ENCODE measurements around the gene SEL1L.
"Not testable (repeated sequence)": the region's sequence is repeated elsewhere in the genome, so short reads cannot be mapped to it uniquely, and the experiment has no call there.

The SEL1L gene

DNA sequence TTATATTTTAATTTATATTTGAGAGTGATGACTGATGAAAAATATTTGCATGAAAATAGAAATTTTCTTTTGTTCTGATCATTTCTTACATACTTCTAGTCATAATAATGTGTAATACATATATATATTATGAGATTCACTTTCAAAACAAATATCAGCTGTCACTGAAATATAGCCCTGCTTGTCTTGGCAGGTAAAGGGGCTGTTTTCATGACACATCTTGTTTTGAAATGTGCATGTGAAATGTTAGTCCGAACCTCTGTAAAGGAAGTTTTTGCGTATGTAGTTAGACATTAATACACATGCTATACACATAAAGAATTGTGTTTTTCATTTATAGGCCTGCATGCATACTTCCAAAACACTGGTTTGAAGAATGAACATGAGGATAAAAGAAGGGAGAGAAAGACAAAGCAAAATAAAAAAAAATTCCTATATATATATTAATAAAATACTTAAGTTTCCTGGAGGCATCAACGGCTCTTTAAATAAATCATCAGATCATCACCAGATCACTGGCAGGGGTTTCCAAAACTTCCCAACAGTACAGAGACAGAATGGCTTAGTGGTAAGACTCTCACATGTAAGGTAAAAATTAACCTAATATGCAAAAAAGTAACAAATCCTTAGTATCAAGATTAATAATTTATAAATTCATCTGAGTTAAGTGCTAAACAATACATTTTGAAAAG lies 60.1 kb downstream of the SEL1L start:
- no peak for DNase-seq (ENCODE audit: low read depth)

DNA sequence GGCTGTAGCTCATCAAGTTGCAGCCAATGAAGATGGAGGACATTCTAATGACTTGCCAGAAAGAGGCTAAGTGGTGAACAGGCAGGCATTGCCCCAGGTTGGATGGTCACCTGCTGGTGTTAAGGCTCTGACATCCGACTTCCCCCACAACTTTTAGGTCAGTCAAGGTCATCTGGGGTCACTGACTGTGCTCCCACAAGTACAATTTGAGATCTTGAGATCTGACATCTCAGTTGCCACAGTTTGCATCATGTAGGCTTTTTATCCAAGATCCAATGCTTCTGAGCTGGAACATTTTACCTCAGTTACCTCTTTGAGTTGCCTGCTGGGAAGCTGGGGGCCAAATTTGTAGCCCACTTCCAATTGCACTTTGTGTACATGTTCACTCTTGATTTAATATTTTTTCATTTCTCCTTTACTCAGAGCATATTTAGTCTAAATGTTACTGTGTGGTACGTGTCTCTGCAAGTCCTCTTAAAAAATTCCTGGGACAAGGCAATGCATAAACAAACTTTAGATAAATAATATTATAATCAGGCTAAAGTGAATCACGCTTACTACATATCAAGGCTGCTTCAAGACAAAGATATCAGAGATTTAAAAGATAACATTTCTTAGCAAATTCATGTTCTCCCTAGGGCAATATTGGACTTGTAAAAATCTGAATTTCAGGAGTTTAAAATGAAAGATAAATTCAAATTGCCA lies 61.4 kb downstream of the SEL1L start:
- DNase-seq (ENCODE audit: low read depth), result no peak

DNA sequence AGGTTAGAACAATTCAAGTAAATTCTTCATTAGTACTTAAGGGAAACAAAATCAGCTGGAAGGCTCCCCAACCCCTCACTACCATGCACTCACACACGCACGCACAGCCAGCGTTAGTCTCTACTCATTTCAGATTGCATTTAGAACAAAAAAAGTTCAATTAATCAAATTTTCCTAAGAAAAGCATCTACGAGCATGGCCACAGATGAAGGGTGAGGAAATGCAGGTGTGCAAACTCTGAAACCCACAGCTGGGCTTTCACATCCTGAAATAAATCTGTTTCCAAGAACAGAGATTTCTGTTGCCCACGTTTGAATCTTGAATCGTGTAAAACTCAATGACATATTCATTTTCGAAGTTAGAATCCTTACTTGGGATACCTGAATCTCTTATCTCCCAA lies 62.6 kb downstream of the SEL1L start:
- DNase-seq (ENCODE audit: low read depth), result no peak

GRCh38 chr14:81470557-81470826 lies 63.2 kb downstream of the SEL1L start:
- not testable (repeated sequence) for DNase-seq (ENCODE audit: low read depth)

GRCh38 chr14:81466854-81467253 lies 66.8 kb downstream of the SEL1L start:
- DNase-seq (ENCODE audit: low read depth), result no peak

- DNase-seq (ENCODE audit: low read depth), result no peak
These were observed 68.0 kb downstream of the SEL1L start for GRCh38 chr14:81465507-81466228.

GRCh38 chr14:81465003-81465392 lies 68.7 kb downstream of the SEL1L start:
- DNase-seq (ENCODE audit: low read depth), result not testable (repeated sequence)

DNA sequence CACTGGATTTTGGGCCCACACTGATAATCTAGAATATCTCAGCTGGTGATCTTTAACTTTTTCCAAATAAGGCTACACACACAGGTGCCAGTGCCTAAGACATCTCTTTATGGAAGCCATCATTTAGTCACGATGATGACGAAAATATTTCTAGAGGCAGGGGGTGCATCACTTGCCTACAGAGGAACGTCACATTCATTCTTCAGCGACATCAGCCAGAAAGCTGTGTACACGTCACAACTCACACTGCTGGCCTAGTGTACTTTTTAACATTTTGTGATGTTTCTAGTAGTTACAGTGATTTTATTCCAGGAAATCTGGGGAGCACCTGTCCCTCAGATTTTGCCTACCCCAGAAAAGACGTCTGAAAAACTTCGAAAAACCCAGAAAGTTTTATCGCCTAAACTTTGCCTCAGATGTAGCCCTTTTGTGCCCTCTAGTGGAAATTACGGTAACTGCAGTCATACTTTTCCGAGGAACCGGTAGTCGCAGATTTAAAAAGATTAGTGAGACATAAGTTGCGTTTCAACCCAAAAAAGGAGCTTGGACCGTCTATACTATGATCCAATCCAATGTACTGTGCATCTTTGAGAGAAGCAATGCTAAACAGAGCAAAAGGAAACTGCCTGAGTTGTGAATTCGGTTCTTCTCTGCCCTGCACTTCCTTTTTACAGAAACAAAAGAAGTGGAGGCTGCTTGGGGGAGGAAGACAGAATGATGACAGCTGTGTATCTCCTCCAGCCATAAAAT lies 69.2 kb downstream of the SEL1L start:
- DNase-seq (ENCODE audit: low read depth), result peak; percentile 22

DNA sequence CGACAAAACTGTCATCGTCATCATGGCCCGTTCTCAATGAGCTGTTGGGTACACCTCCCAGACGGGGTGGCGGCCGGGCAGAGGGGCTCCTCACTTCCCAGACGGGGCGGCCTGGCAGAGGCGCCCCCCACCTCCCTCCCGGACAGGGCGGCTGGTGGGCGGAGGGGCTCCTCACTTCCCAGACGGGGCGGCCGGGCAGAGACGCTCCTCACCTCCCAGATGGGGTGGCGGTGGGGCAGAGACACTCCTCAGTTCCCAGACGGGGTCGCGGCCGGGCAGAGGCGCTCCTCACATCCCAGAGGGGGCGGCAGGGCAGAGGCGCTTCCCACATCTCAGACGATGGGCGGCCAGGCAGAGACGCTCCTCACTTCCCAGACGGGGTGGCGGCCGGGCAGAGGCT lies 71.3 kb downstream of the SEL1L start:
- not testable (repeated sequence) for DNase-seq (ENCODE audit: low read depth)

DNA sequence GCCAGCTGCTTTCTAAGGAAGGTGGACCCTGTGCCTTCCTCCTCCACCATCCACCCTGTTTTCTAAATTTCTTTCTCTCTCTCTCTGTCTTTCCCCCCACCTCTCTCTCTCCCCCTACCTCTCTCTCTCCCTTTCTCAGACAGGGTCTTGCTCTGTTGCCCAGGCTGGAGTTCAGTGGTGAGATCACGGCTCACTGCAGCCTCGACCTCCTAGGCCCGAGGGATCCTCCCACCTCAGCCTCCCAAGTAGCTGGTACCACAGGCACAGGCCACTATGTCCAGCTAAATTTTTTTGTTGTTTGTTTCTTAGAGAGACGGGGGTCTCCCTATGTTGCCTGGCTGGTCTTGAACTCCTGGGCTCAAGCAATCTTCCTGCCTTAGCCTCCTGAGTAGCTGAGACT lies 73.7 kb downstream of the SEL1L start:
- no peak for DNase-seq (ENCODE audit: low read depth)

DNA sequence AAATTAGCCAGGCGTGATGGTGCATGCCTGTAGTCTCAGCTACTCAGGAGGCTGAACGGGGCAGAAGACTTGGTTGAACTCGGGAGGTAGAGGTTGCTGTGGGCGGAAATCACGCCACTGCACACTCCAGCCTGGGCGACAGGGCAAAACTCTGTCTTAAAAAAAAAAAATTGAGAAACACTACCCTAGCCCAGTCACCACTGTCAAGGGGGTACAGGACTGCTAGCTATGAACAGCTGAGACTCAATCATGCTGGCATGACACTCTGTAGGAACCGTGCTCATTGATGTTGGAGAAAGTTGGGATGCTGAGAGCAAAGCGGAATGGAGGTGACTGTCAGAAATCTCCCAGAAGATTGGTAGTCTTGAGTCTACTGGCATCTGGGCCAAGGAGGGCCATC lies 75.3 kb downstream of the SEL1L start:
- no peak for DNase-seq (ENCODE audit: low read depth)

- DNase-seq (ENCODE audit: low read depth), result no peak
These were observed 78.3 kb downstream of the SEL1L start for GRCh38 chr14:81455390-81455789.

DNA sequence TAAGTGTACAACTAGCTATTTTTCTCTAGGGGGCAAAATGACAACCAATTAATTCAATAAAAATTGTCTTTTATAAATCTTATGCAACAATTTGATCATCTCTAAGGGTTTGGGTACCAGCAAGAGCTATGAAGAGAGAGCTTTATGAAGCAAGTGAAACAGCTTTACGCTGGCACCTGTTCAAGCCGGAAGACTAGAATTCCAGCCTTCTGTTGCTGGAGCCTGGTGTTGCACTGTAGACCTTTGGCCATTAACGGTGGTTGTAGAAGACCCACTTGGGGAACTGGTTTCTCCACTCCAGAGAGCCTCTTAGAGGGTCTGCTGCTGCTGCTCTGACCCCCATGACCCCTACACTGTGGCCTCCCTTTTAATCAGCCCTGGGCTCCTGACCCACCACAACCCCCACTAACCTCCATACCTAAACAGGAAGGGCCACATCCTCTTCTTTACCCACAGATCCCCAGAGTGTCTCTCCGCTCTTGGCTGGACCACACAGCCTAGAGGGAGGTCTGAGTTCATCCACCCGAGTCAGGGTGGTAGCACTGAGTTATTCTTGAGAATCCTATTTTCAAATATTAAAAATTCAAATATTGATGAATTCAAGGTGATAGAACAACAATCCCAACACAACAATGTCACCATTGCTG lies 79.0 kb downstream of the SEL1L start:
- no peak for DNase-seq (ENCODE audit: low read depth)

- peak; percentile 7 for DNase-seq (ENCODE audit: low read depth)
These were observed 80.4 kb downstream of the SEL1L start for GRCh38 chr14:81453166-81453766.

- DNase-seq (ENCODE audit: low read depth), result no peak
These were observed 81.1 kb downstream of the SEL1L start for GRCh38 chr14:81452341-81453133.

DNA sequence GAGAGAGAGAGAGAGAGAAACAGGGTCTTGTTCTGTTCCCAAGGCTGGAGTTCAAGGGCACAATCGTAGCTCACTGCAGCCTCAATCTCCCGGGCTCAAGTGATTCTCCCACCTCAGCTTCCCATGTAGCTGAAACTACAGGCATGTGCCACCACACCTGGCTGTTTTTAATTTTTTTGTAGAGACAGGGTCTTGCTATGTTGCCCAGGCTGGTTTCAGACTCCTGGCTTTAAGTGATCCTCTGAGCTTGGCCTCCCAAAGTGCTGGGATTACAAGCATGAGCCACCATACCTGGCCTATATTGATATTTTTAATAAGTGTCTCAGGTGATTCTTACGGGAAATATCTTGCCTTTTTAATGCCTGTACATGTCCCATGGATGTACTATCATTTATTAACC lies 82.7 kb downstream of the SEL1L start:
- DNase-seq (ENCODE audit: low read depth), result no peak

- DNase-seq (ENCODE audit: low read depth), result no peak
These were observed 83.5 kb downstream of the SEL1L start for GRCh38 chr14:81450100-81450531.

- no peak for DNase-seq (ENCODE audit: low read depth)
These were observed 84.1 kb downstream of the SEL1L start for GRCh38 chr14:81449576-81449975.

DNA sequence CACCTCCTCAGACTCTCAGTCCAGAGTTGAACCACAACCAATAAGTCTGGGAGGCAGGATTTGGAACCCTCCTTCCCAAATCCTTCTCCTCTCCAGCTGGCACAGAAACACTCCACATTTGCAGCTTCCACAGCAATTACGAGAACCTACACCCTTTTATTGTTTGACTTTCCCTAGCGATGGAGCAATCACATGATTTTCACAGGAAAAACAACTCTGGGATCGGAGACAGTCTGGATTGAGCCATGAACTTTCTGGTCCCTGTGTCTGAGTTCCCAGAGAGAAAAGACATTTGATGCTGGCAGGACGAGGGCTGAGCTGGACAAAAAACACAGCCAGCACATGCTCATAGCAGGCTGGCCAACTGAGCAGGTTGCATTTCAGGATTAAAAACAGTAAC lies 84.5 kb downstream of the SEL1L start:
- no peak for DNase-seq (ENCODE audit: low read depth)

- DNase-seq (ENCODE audit: low read depth), result no peak
These were observed 86.5 kb downstream of the SEL1L start for GRCh38 chr14:81447021-81447764.
